ENCODE results near the gene UBE2E2. TPM values are rescaled to one million over a fixed set of nuclear protein-coding genes. Genes with fewer than 3 reads are reported as not detected.

The UBE2E2 gene
- total RNA-seq, 1 donor from 2014 or later, result 54.2 TPM

DNA sequence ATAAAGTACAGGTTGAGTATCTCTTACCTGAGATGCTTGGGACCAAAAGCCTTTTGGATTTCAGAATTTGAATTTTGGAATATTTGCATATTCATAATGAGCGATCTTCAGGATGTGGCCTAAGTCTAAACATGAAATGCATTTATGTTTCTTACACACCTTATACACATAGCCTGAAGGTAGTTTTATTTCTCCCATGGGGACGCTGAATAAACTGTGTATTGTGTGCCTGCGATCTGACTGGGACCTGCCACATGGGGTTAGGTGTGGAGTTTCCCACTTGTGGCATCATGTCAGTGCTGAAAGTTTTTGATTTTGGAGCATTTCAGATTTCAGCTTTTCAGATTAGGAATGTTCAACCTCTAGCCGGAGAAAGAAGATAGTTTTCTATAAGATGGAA is 35.5 kb downstream of the UBE2E2 start:
- DNase-seq (ENCODE audit: low spot score in 2 of 2), result no peak
- FAIRE-seq, result no peak

DNA sequence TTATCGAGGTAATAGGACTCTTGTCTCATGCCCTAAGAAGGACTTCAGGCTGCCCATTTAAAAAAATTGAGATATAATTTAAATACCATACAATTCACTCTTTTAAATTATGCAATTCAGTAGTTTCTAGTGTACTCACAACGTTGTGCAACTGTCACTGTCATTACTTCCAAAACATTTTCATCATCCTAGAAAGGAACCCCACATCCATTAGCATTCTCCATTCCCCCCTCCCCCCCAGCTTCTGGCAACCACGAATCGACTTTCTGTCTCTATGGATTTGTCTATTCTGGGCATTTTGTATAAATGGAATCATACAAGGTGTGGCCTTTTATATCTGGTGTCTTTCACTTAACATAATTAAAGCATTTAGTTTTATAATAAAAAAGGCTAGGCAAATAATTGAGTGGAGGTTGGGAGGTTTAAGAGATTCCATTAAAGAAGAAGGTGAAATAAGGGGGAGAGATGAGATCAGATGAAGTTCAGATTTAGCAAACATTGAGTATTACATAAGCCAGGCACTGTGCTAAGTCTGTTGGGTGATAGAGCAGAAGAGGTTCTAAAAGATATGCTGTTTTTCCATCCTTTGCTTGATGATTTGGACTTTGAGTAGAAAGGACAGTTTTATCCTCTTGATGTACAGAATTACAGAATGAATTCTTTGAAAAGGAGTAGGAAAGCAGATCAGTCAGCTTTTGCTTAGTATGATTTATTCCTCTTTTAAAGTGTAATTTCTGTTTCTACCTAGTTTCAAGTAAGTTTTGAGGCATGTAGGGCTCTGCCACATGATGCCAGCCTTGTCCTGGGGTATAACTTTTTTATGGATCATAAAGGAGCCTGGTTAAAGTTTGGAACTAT is 36.3 kb downstream of the UBE2E2 start:
- DNase-seq (ENCODE audit: low spot score in 2 of 2), result no peak
- FAIRE-seq, result no peak

DNA sequence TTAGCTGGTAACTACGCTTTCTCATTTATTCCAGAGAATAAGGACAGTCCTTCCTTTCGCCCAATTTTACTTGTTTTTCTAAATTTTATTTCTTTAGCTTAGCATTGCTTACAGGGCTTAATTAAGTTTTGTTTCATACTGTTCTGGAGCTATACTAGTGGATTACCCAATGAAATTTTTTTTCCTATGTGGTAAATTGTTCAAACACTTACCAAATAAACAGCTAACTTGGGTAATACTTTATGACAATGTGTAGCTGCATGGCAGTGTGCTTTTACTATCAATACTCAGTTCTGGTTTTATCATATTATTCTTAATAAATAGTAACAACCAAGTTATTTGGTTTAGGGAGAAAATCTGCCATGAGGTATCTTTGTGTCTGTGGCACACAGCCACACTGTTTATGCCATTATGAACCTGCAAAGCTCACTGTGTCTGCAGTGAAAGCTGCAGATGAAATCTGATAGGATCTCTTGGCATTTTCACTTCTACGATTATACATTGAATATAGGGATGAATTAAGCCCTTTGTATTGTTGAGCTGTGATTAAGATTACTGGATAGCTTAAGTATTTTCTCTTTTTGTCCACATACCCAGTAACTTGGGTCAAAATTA is 37.2 kb downstream of the UBE2E2 start:
- FAIRE-seq, result no peak
- no peak for DNase-seq (ENCODE audit: low spot score in 2 of 2)

DNA sequence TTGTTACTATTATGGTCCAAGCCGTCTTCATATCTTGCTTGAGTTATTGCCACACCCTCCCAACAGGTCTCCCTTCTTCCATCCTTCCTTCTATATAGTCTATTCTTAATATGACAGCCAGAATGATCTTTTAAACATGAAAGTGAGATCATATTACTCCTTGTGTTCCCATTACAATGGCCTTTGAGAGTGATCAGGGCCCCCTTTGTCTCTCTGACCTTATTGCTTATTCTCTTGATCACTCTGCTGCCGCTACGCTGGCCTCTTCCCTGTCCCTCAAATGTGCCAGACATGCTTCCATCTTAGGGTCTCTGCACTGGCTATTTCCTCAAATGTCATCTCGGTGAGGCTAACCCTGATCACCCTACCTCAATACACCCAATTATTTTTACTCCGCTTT is 38.1 kb downstream of the UBE2E2 start:
- DNase-seq (ENCODE audit: low spot score in 2 of 2) (no peak), FAIRE-seq (no peak)

DNA sequence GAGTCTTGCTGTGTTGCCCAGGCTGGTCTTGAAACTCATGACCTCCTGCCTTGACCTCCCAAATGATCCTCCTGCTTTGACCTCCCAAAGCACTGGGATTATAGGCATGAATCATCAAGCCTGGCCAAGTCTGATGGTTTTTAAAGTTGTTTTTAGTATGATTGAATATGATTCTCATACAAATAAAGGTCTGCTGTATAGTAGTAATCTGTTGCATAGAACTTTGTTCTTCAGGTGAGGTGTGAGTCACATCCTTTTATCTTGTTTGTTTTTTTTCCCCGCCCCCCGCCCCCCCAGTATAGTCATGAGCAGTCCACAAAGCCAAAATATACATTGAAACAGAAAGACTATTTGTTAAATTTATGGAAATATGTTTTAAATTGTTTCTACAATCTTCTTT is 39.0 kb downstream of the UBE2E2 start:
- FAIRE-seq, result no peak

DNA sequence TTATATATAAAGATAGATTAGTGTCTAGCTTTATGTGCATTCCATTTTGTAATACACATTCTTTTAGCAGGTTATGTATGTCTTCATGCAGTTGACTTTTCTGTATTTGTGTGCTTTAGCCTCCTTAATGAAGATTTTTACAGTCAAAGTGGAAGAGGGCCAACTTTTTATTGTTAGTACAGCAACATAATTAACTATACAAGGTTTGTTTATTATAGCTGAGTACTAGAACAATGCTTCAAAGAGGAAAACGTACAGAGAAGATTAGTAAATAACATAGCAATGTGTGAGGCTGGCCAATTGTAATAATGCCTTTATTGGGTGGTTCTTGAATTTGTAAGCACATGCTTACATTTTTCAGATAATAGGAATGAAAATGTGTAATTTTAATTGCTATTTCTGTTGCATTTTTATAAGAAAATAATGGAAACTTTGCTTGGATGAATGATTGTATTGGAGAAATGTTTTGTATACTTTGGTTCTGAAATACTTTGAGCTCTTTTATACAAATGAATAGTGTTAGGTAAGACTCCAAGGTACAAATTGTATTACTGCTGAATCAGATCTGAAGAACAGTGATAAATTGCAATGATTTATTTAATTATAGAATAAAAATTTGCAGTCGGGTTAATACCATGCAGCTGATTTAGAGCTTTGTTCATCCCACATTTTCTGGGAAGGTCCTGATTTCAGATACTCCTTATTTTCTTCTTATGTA is 41.4 kb downstream of the UBE2E2 start:
- no peak for FAIRE-seq
- no peak for DNase-seq (ENCODE audit: low spot score in 2 of 2)

More for the DNA sequence above, 39.0 kb downstream of the UBE2E2 start:
- DNase-seq (ENCODE audit: low spot score in 2 of 2), result no peak

DNA sequence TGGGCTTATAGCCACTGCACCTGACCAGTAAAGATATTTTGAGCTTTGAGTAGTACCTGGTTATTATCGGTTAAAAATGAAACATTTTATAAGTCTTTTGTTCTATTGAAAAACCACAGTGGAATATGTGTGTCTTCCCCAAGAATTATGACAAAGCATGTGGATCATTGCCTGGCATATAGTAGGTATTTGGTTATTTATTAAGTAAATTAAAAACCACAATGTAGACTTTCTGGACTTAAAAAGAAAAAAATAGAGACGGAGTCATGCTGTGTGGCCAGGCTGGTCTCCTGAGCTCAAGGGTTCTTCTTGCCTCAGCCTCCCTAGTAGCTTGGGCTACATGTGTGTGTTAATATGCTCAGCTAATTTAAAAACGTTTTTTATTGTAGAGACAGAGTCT is 43.5 kb downstream of the UBE2E2 start:
- no peak for DNase-seq (ENCODE audit: low spot score in 2 of 2)
- no peak for FAIRE-seq

DNA sequence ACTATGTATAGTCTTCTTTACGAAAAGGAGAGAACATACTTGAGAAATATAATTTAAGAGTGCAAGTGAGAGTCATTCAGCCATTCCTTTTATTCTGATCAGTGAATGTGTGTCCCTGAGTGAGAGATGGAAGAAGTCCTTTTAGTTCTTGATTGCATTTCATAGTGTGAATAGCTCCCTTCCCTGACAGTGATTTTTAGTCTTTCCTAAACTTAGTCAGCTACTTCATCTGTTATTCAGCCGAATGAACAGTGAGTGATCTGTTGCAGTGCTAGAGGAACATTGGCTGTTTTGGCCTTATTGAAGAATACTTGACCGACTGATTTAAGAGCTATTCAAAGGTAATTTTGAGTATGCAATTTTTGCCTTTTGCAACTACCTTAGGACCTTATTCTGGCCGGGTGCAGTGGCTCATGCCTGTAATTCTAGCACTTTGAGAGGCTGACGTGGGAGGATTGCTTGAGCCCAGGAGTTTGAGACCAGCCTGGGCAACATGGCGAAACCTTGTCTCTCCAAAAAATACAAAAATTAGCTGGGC is 45.5 kb downstream of the UBE2E2 start:
- no peak for DNase-seq (ENCODE audit: low spot score in 2 of 2)
- no peak for FAIRE-seq

DNA sequence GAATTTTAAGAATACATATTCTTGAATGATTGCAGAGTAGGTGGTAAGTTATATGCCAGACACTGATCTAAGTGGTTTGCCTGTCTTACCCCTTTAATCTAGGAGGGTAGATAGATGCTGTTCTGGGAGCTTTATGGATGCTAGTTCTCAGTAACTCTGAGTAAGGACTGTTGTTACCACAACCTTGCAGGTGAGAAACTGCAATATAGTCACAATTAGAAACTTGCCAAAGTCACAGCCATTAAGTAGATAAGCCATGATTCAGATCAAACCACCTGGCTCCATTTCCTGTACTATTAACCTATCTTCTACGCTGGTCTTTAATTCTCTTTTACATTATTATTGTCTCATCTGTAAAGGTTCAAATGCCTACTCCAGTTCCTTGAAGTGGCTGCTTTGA is 46.8 kb downstream of the UBE2E2 start:
- DNase-seq (ENCODE audit: low spot score in 2 of 2) (no peak), FAIRE-seq (no peak)

DNA sequence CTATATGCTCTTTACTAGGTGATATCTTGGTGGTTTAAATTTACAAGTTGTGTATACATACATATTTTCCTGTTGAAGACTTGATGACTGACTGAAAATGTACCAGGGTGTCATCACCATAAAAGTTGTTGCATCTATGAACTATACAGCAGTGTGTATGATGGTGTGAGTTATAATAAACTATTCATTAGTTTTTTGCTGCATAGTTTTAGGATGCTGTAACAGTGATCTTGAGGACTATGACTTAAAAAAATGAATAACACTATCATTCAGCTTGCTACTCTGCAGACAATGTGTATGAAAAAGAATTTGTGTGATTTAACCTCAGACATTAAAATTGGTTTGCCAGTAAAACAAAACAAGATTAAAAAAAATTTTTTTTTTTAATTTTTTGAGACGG is 49.0 kb downstream of the UBE2E2 start:
- FAIRE-seq, result no peak
- no peak for DNase-seq (ENCODE audit: low spot score in 2 of 2)

DNA sequence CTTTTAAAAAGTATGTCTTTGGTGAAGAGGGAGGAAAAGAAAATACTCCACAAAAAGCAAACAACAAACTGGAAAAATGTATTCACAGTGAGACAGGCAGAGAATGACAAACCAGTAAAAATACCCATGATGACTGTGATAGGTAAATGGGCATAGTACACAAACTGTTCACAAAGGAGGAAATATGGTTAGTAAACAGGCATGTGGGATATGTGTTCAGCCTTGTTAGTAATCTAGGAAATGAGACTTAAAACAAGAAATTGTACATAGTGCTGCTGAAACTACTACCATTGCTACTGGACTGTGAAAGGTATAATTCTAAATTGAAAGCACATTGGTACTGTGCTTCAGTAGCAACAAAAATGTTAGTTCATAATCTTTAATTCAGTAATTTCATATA is 50.1 kb downstream of the UBE2E2 start:
- no peak for DNase-seq (ENCODE audit: low spot score in 2 of 2)
- FAIRE-seq, result no peak

DNA sequence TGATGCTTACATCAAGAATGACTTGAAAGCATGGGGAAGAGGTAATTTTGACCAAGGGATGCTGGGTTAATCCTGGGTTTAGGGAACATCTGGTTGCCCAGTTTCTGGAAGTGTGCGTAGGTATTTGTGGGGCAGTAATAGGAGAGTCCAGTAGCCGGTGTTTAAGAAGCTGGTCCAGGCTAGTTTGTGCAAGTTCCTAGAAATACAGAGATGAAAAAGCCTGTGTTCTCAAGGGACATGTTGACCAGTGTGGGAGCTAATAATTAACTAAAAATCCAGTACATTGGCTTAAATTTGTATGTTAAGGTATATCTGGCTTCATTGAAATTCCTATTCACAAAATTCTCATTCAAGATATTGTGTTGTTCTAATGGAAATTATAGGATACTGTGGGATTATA is 51.2 kb downstream of the UBE2E2 start:
- DNase-seq (ENCODE audit: low spot score in 2 of 2) (no peak), FAIRE-seq (no peak)

DNA sequence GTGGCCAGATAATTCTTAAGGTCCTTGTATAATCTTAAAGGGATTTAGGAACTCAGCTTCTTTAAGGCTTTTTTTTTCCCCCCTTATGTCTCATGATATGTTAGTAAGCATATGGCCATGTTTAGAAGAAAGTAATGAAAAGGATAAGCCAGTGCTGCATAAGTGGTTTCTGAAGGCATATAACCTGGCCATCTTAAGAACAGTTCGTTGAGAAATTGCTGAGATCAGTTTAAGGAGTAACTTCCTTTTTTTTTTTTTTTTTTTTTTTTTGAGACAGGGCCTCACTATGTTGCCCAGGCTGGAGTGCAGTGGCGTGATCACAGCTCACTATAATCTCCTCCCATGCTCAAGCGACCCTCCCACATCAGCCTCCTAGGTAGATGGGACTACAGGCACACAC is 51.7 kb downstream of the UBE2E2 start:
- FAIRE-seq, result no peak

DNA sequence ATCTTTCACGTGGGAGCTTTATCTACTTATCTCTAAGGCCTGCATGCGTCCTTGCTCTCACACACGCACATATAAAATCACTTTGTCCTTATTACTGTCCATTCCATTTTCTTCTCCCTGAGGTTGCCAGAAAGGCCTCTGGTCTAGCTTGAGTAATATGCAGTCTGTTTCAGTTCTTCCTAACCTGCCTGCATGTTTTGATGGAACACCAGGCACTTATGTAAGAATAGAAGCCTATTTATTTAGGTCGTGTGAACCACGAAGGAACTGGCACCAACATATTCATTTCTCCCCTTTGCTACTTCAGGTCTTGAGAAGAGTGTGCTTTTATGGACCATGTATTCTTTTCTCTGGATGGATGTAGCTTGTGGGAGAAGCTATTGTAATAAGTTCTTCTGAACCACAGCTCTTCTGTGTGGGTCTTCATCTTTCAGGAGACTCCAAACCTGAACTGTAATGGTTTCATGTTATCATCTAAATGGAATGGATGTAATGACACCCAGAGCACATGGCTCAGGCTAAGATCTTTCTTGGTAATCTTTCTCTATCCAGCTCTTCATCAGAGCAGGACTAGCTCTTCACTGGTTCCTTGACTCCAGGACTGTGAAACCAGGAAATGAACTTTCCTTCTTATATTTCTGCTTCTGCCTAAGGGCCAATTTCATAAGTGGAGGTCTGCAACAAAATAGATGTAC is 53.8 kb downstream of the UBE2E2 start:
- DNase-seq (ENCODE audit: low spot score in 2 of 2), result no peak
- FAIRE-seq, result no peak

More for the DNA sequence above, 51.7 kb downstream of the UBE2E2 start:
- DNase-seq (ENCODE audit: low spot score in 2 of 2), result no peak

DNA sequence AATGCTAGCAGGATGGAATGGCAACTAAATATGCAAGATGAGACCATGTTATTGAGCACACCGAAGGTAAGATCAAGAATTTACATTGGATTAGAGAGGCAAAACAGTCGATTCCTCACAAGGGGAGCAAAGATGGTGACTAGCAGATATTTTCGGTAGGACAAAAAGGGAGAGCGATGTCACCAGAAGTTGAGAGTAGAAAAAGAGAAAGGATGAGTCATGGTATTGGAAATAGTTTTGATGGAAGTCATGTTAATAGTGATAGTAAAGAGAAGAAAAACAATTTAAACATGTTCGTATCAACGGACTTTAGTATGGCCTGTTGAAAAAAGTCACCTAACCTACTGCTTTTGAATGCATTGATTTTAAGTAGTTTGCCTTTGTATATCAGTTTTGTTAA is 55.0 kb downstream of the UBE2E2 start:
- DNase-seq (ENCODE audit: low spot score in 2 of 2) (no peak), FAIRE-seq (no peak)

DNA sequence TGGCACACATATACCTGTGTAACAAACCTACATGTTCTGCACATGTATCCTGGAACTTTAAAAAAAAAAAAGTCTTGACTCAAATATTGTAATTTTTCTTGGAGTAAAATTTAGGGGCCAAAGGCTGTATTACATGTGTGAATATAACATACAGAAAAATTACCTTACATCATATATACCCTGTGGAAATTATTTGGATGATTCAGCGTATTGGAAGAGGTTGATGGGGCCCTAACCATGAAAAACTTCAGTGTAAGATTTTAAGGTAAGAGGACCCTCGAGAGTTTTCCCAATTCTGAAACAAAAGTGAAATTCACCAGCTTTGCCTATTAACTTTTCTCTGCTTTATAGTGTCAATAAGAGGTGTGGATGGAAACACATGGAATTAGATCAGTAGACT is 56.4 kb downstream of the UBE2E2 start:
- FAIRE-seq, result no peak
- no peak for DNase-seq (ENCODE audit: low spot score in 2 of 2)

DNA sequence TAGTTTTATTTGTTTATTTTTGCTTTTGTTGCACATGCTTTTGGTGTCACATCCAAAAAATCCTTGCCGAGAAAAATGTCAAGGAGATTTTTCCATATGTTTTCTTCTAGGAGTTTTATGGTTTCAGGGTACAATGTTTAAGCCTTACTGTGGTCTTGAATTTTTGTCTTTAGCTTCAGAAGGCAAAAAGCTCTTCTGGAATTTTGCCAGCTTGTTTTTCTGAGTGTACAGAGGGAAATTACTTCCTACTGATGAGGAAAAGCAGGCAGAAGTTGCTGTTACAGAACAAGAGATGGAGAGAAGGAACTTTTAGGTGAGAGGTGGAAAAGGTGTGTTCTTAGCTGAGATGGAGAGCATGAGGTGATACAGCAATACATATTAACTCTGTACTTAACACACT is 59.6 kb downstream of the UBE2E2 start:
- no peak for FAIRE-seq
- DNase-seq (ENCODE audit: low spot score in 2 of 2), result no peak

DNA sequence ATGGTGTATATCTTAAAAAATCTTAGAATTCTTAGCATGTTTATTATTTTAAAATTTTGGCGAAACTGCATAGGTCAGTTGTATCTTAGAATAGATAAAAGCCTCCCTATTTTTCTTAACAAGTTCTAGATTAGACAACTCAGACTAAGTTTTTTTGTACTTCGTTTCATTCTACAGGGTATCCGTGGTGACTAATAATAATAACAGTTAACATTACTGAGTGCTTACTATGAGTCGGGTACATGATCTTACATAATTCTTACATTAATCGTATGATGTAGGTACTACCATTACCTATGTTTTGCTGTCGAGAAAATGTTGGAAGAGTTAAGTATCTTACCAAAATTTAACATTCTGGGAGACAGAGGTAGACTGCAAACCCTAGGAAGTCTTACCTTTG is 60.7 kb downstream of the UBE2E2 start:
- DNase-seq (ENCODE audit: low spot score in 2 of 2) (no peak), FAIRE-seq (no peak)

DNA sequence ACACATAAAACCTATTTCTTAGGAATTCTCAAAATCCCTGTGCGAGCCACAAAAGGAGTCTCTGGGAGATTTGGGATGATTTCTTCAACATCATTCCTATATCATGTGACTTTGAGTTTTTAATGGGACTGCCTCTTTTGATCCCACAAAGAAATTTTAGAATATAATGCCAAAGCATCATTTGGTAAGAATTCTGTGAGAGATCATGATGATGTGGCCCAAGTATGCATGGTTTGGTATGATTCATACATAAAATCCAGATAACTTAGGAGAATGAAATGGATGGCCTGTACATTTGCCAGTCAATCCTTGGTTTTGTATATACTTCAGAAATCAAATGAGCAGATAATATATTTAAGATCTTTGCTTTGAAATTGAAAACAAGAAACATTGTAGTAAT is 61.3 kb downstream of the UBE2E2 start:
- no peak for DNase-seq (ENCODE audit: low spot score in 2 of 2)
- no peak for FAIRE-seq

DNA sequence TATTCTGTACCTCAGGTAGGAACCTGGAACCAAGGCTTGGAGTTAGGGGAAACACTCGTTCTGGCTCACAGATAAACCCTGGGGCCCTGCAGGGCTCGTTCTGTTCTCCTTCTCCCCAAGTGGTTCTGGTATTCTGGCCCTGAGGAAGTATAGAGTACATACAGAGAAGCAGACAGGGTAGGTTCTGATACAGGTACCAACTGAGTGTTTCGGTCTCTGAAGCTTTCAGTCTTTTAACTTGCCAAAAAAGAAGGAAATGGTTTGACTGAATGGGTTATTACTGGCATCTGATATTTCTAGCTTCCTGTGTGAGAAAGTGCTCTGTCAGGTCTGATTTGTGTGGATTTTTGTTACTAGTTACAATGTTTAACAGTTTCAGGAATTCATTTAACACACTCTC is 67.3 kb downstream of the UBE2E2 start:
- FAIRE-seq (no peak), DNase-seq (ENCODE audit: low spot score in 2 of 2) (no peak)

Measured in frontal cortex (tissue), 4 donors.